Astrocyte (in vitro differentiated cells and primary cell): ENCODE results near the gene RTN3.

Experiments used
- CTCF ChIP-seq: IDR thresholded peaks from 2 replicates; pipeline ENCODE4 v1.5.1; 2011; ENCODE audit warnings: low read depth, mild to moderate bottlenecking, inconsistent platforms, low read length, moderate library complexity; ENCODE audit not compliant: insufficient read depth
- EZH2 ChIP-seq: IDR thresholded peaks from 2 replicates; pipeline ENCODE4 v1.6.1; 2012; ENCODE audit warnings: mild to moderate bottlenecking, low read length, inconsistent platforms; ENCODE audit not compliant: insufficient read depth

DNA sequence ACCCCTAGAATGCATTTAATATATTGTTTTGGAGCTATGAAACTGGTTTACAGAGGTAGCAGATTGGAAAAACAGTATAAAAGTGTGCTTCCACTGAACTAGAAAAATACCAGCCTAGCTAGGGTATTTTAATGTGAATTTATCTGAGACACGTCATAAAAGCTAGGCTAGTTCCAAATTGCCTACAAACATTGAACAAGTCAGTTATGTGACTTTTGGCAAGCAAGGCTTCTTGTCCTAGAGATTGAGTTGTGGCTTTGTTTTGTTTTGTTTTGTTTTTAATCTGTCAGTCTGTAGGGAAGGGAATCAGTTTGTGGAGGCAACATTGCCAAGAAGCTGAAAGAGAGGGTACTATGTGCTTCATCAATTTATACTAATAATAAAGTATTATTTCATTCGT is 24.2 kb downstream of the RTN3 start:
- TF ChIP-seq CTCF, result no peak
- TF ChIP-seq EZH2, result no peak
